GM18951 (cell line): ENCODE data around the gene CSNK2A1.
"Not testable (repeated sequence)": the region's sequence is repeated elsewhere in the genome, so short reads cannot be mapped to it uniquely, and the experiment has no call there.

Experiments
- POLR2A ChIP-seq: IDR thresholded peaks from 4 replicates; pipeline ENCODE4 v1.6.1; 2011; ENCODE audit warnings: mild to moderate bottlenecking; ENCODE audit not compliant: insufficient read length, insufficient read depth; ENCODE audit errors: extremely low read depth
- in situ Hi-C: fragments of 300-500 bp; cut with MboI; formaldehyde crosslinking; loops from one replicate; pipeline ENCODE4 v1.12.0; 2022; ENCODE audit warnings: low sequenced_read_pairs, mixed read lengths, inconsistent platforms; ENCODE audit not compliant: unreplicated experiment

Gene CSNK2A1

GRCh38 chr20:537983-538382, 5.6 kb downstream of the CSNK2A1 start:
- no peak for TF ChIP-seq POLR2A
- in situ Hi-C loops: no loop called here

GRCh38 chr20:536426-537010, 7.1 kb downstream of the CSNK2A1 start:
- in situ Hi-C loops: no loop called here
- no peak for TF ChIP-seq POLR2A

- no peak for TF ChIP-seq POLR2A
- in situ Hi-C loops: no loop called here
These were observed 7.6 kb downstream of the CSNK2A1 start for GRCh38 chr20:535958-536357.

GRCh38 chr20:533526-533925, 10.1 kb downstream of the CSNK2A1 start:
- TF ChIP-seq POLR2A: no peak
- in situ Hi-C loops: no loop called here

- in situ Hi-C loops: no loop called here
- no peak for TF ChIP-seq POLR2A
These were observed 11.1 kb downstream of the CSNK2A1 start for GRCh38 chr20:532530-532929.

- TF ChIP-seq POLR2A: no peak
- in situ Hi-C loops: no loop called here
These were observed 12.0 kb downstream of the CSNK2A1 start for GRCh38 chr20:531608-532007.

GRCh38 chr20:530321-530720, 13.3 kb downstream of the CSNK2A1 start:
- in situ Hi-C loops: no loop called here
- no peak for TF ChIP-seq POLR2A

GRCh38 chr20:528923-529604, 14.5 kb downstream of the CSNK2A1 start:
- no peak for TF ChIP-seq POLR2A
- in situ Hi-C loops: no loop called here

GRCh38 chr20:527571-527886, 16.1 kb downstream of the CSNK2A1 start:
- TF ChIP-seq POLR2A: no peak
- in situ Hi-C loops: no loop called here

GRCh38 chr20:521860-522259, 21.7 kb downstream of the CSNK2A1 start:
- in situ Hi-C loops: no loop called here

GRCh38 chr20:519999-520398, 23.6 kb downstream of the CSNK2A1 start:
- no peak for TF ChIP-seq POLR2A
- in situ Hi-C loops: no loop called here

More at GRCh38 chr20:521860-522259, 21.7 kb downstream of the CSNK2A1 start:
- TF ChIP-seq POLR2A: no peak

GRCh38 chr20:517221-517620, 26.4 kb downstream of the CSNK2A1 start:
- in situ Hi-C loops: no loop called here

GRCh38 chr20:516799-517198, 26.8 kb downstream of the CSNK2A1 start:
- TF ChIP-seq POLR2A: no peak
- in situ Hi-C loops: no loop called here

More at GRCh38 chr20:517221-517620, 26.4 kb downstream of the CSNK2A1 start:
- TF ChIP-seq POLR2A: no peak

GRCh38 chr20:515696-516095, 27.9 kb downstream of the CSNK2A1 start:
- in situ Hi-C loops: no loop called here
- no peak for TF ChIP-seq POLR2A

- TF ChIP-seq POLR2A: no peak
- in situ Hi-C loops: no loop called here
These were observed 30.2 kb downstream of the CSNK2A1 start for GRCh38 chr20:513429-513828.

GRCh38 chr20:510328-511057, 33.1 kb downstream of the CSNK2A1 start:
- in situ Hi-C loops: not testable (repeated sequence)

- in situ Hi-C loops: not testable (repeated sequence)
These were observed 35.2 kb downstream of the CSNK2A1 start for GRCh38 chr20:508364-508787.
